ENCODE results near the gene KRTAP5-2. TPM values are rescaled to one million over a fixed set of nuclear protein-coding genes. Genes with fewer than 3 reads are reported as not detected.
A peak's percentile ranks its signal among the peaks of the same experiment; 100 is the strongest.

The KRTAP5-2 gene
- total and polyA plus RNA-seq, 2 of the 8 experiments (the other 6 are each of a cell fraction or from before 2014, with no cell fraction given) = not detected

DNA sequence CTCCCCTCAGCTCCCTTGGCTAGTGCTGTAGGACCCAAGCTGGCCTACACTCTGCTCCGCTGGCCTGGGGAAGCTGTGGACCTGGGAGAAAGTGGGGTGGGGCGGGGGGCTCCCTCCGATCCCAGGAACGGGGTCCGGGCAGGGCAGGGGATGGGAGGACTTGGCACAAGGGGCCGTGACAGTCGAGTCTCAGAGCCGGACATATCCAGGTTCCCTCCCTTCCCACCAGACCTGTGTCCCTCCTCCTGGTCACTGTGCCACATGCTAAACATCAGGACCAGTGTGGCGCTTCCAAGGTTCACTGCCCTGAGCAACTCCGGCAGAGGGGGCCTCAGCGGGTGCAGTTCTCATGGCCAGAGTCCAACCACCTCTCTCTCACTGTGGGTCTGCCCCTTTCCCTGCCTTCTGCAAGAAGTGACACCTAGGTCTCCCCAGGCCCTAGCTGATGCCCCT is 28.1 kb downstream of the KRTAP5-2 start:
- WGBS, 2 experiments (ENCODE audit: extremely low coverage in 1 of 2, insufficient coverage in 1 of 2, insufficient read length in 1 of 2, insufficient replicate concordance in 2 of 2, low coverage in 1 of 2, low lambda C conversion rate in 2 of 2, missing lambda C conversion rate in 1 of 2) = 94% methylated on average over 10 of the region's 11 CpGs; no CpG with 5 or more reads in 1 of the 2 experiments
- Histone ChIP-seq H3K36me3 (ENCODE audit: control insufficient read depth in 2 of 4, insufficient read depth in 4 of 4, low read length in 3 of 4) (no peaks in the 10 kb centered on the region), H2AFZ (ENCODE audit: low read length) (no peak overlapping the region), H3K27ac (ENCODE audit: low read depth, low read length) (no peak overlapping the region), H3K4me2 (ENCODE audit: insufficient read depth in 1 of 2, low read depth in 2 of 2, low read length in 2 of 2) (peak overlapping the region in 1 of 2 experiments; percentile 53; a peak in 1 of 4 replicates), H3K18ac (ENCODE audit: extremely low read depth, low read length) (no peak overlapping the region; the same call in 1 of the 2 replicates), H2BK12ac (ENCODE audit: low read depth, low read length) (peak overlapping the region; percentile 92; the same call in 1 of the 2 replicates), H2BK5ac (ENCODE audit: low read depth, low read length) (no peak overlapping the region), H3K9ac (replicated peaks in 1 of 4; ENCODE audit: extremely low read depth in 1 of 4, low read depth in 3 of 4, low read length in 3 of 4) (no peak overlapping the region), H3K4me1 (replicated peaks in 1 of 4; ENCODE audit: control insufficient read depth in 3 of 4, insufficient read depth in 4 of 4, low read length in 3 of 4) (peaks cover 0 to 52% (median 35%) of the 10 kb centered on the region in 4 experiments; a peak in 6 of 7 replicates), H3K27me3 (replicated peaks in 1 of 4; ENCODE audit: control insufficient read depth in 3 of 4, extremely low read depth in 1 of 4, insufficient read depth in 3 of 4, low read length in 3 of 4) (peaks cover 18 to 47% (median 45%) of the 10 kb centered on the region in 4 experiments), H2BK20ac (ENCODE audit: low read length) (peak overlapping the region; percentile 48; the same call in 1 of the 2 replicates), H3K4me3 (ENCODE audit: extremely low read depth in 1 of 4, insufficient read depth in 2 of 4, low read depth in 3 of 4, low read length in 4 of 4) (no peak overlapping the region), H2AK5ac (ENCODE audit: low read depth, low read length) (no peak overlapping the region), H3K14ac (ENCODE audit: insufficient read length) (no peak overlapping the region), H3K9me3 (ENCODE audit: insufficient read depth in 2 of 2, low read depth in 1 of 2, low read length in 1 of 2) (no peaks in the 10 kb centered on the region), H4K5ac (ENCODE audit: insufficient read length, low read depth, low read length) (no peak overlapping the region), H4K20me1 (replicated peaks in 1 of 2; ENCODE audit: control insufficient read depth in 1 of 2, insufficient read depth in 2 of 2, low read length in 2 of 2) (peaks cover 4 to 22% of the 10 kb centered on the region in 2 experiments), H3K79me1 (ENCODE audit: low read depth, low read length) (no peaks in the 10 kb centered on the region), H2BK120ac (replicated peaks; ENCODE audit: low read depth, low read length) (no peak overlapping the region), H3K23ac (ENCODE audit: insufficient read length) (no peak overlapping the region), H4K91ac (replicated peaks; ENCODE audit: insufficient read length, low read length) (peak overlapping the region; percentile 80), H2BK15ac (ENCODE audit: low read length) (peak overlapping the region; percentile 29; the same call in 1 of the 2 replicates), H3K4ac (replicated peaks; ENCODE audit: insufficient read length, low read depth, low read length) (no peak overlapping the region), H3K23me2 (ENCODE audit: low read depth, low read length) (no peaks in the 10 kb centered on the region; the same call in 1 of the 2 replicates), H4K8ac (ENCODE audit: extremely low read depth, insufficient read depth, low read length) (no peak overlapping the region), H3K79me2 (ENCODE audit: control insufficient read depth in 1 of 2, insufficient read depth in 2 of 2, low read length in 2 of 2) (no peaks in the 10 kb centered on the region), H3K56ac (replicated peaks; ENCODE audit: insufficient read length, low read depth, low read length) (no peak overlapping the region)
- ChIA-PET CTCF (ENCODE audit: partially characterized antibody) (interaction anchor here (0.9 to 9.1 kb wide), 5 partner anchors 15 to 55 kb away, joined by 3 to 100 read pairs (median 6); no protein-coding TSS in a partner anchor), POLR2A (ENCODE audit: partially characterized antibody) (interaction anchor here (0.9 to 6.9 kb wide), 6 partner anchors 13 to 350 kb away, joined by 3 to 58 read pairs (median 5); no protein-coding TSS in a partner anchor)
- FAIRE-seq = no peak
- no peak for DNase-seq (ENCODE audit: low read depth in 1 of 2, low spot score in 2 of 2)
- TF ChIP-seq, protein P1, sequence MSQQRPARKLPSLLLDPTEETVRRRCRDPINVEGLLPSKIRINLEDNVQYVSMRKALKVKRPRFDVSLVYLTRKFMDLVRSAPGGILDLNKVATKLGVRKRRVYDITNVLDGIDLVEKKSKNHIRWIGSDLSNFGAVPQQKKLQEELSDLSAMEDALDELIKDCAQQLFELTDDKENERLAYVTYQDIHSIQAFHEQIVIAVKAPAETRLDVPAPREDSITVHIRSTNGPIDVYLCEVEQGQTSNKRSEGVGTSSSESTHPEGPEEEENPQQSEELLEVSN (IDR thresholded peaks at IDR 0.05) = no peak
- TF ChIP-seq GABPA (IDR thresholded peaks at IDR 0.05; ENCODE audit: borderline replicate concordance, insufficient read depth, low read length) (no peak), MAFK (IDR thresholded peaks at IDR 0.05; ENCODE audit: low read depth, low read length) (no peak), FOSL1 (IDR thresholded peaks at IDR 0.05; ENCODE audit: insufficient read depth, low read depth, low read length) (no peak), HDAC6 (IDR thresholded peaks at IDR 0.05; ENCODE audit: low read depth, low read length) (no peak)

All from H1 (cell line).